ENCODE results near the gene GPX4. TPM values are rescaled to one million over a fixed set of nuclear protein-coding genes. Genes with fewer than 3 reads are reported as not detected.

GPX4 gene
- total and polyA plus RNA-seq, 2 of the 13 experiments (the other 11 are each of a cell fraction or from before 2014, with no cell fraction given), result 535 to 613 TPM

- no peak for TF ChIP-seq KDM2A (CRISPR knock-in tag; IDR thresholded peaks at IDR 0.05; ENCODE audit: borderline replicate concordance, low read depth)
- no peak for TF ChIP-seq SALL2 (CRISPR knock-in tag; IDR thresholded peaks at IDR 0.05)
- 0 out of 2 replicates have a peak, but pooled peaks have one; percentile 57 for TF ChIP-seq ZNF709 (CRISPR knock-in tag; IDR thresholded peaks at IDR 0.05)
- TF ChIP-seq ARID3A (IDR thresholded peaks at IDR 0.05; ENCODE audit: low read depth, low read length), result no peak
- no peak for TF ChIP-seq ZHX2 (IDR thresholded peaks at IDR 0.05; ENCODE audit: low read depth)
- no peak for TF ChIP-seq ZHX2 (CRISPR knock-in tag; IDR thresholded peaks at IDR 0.05; ENCODE audit: borderline replicate concordance)
- no peak for TF ChIP-seq ZBTB20 (CRISPR knock-in tag; IDR thresholded peaks at IDR 0.05; ENCODE audit: borderline replicate concordance, low read depth)
- no peak for TF ChIP-seq KAT7 (CRISPR knock-in tag; IDR thresholded peaks at IDR 0.05; ENCODE audit: borderline replicate concordance)
- no peak for TF ChIP-seq ZNF703 (CRISPR knock-in tag; IDR thresholded peaks at IDR 0.05; ENCODE audit: borderline replicate concordance)
- TF ChIP-seq ZMYM4 (CRISPR knock-in tag; IDR thresholded peaks at IDR 0.05), result no peak
- peak; percentile 61; the same call in 1 of the 2 replicates for TF ChIP-seq JUN (CRISPR knock-in tag; IDR thresholded peaks at IDR 0.05)
- no peak for TF ChIP-seq ZNF333 (CRISPR knock-in tag; IDR thresholded peaks at IDR 0.05; ENCODE audit: borderline replicate concordance)
- no peak for TF ChIP-seq SOX5 (CRISPR knock-in tag; IDR thresholded peaks at IDR 0.05; ENCODE audit: borderline replicate concordance)
- TF ChIP-seq DPF2 (CRISPR knock-in tag; IDR thresholded peaks at IDR 0.05; ENCODE audit: borderline replicate concordance, low read depth), result no peak
- TF ChIP-seq ZNF629 (CRISPR knock-in tag; conservative IDR thresholded peaks at IDR 0.05), result no peak
- no peak for TF ChIP-seq HOXA5 (CRISPR knock-in tag; IDR thresholded peaks at IDR 0.05)
- no peak for TF ChIP-seq ZNF468 (CRISPR knock-in tag; IDR thresholded peaks at IDR 0.05)
- no peak for TF ChIP-seq ZNF121 (CRISPR knock-in tag; IDR thresholded peaks at IDR 0.05)
- TF ChIP-seq CHCHD3 (CRISPR knock-in tag; IDR thresholded peaks at IDR 0.05), result no peak
- TF ChIP-seq TSC22D2 (CRISPR knock-in tag; IDR thresholded peaks at IDR 0.05; ENCODE audit: borderline replicate concordance), result no peak
- no peak for TF ChIP-seq RAD51 (IDR thresholded peaks at IDR 0.05; ENCODE audit: borderline replicate concordance)
- TF ChIP-seq TCF7L2 (IDR thresholded peaks at IDR 0.05; ENCODE audit: low read depth, low read length), result no peak
- TF ChIP-seq, protein P1, sequence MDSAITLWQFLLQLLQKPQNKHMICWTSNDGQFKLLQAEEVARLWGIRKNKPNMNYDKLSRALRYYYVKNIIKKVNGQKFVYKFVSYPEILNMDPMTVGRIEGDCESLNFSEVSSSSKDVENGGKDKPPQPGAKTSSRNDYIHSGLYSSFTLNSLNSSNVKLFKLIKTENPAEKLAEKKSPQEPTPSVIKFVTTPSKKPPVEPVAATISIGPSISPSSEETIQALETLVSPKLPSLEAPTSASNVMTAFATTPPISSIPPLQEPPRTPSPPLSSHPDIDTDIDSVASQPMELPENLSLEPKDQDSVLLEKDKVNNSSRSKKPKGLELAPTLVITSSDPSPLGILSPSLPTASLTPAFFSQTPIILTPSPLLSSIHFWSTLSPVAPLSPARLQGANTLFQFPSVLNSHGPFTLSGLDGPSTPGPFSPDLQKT (CRISPR knock-in tag; IDR thresholded peaks at IDR 0.05; ENCODE audit: borderline replicate concordance), result no peak
- no peak for TF ChIP-seq SUZ12 (IDR thresholded peaks at IDR 0.05; ENCODE audit: low read depth, low read length)
Observed at GRCh38 chr19:1065606-1066109, 38.1 kb upstream of the GPX4 start (continued).
